Measurements from ENCODE around the gene CHRNB4. TPM values are rescaled to one million over a fixed set of nuclear protein-coding genes. Genes with fewer than 3 reads are reported as not detected.

Gene CHRNB4
- polyA plus RNA-seq, 1 of the 3 experiments (the other 2 are of a cell fraction): 0.30 TPM

GRCh38 chr15:78599189-78599588 lies 41.8 kb downstream of the CHRNB4 start:
- Histone ChIP-seq H3K36me3 (replicated peaks in 1 of 2; ENCODE audit: control insufficient read depth in 1 of 2, insufficient read depth in 2 of 2, low read length in 1 of 2) (peaks cover 0 to 6% of the 10 kb centered on the region in 2 experiments), H3K79me2 (ENCODE audit: insufficient read depth) (no peaks in the 10 kb centered on the region), H3K4me3 (ENCODE audit: low read depth in 2 of 2, low read length in 1 of 2) (no peak overlapping the region), H3K9me3 (no peaks in the 10 kb centered on the region), H3K9me2 (no peaks in the 10 kb centered on the region), H3K27ac (ENCODE audit: low read depth in 2 of 2, low read length in 1 of 2) (no peak overlapping the region), H3K9ac (no peak overlapping the region), H3F3A (replicated peaks; ENCODE audit: insufficient read depth) (no peaks in the 10 kb centered on the region), H3K4me1 (ENCODE audit: control insufficient read depth in 1 of 2, insufficient read depth in 2 of 2, low read depth in 1 of 2, low read length in 1 of 2) (peaks cover 0 to 10% of the 10 kb centered on the region in 2 experiments; a peak in 1 of 4 replicates), H4K20me1 (ENCODE audit: insufficient read depth) (no peaks in the 10 kb centered on the region), H2AFZ (ENCODE audit: low read depth) (no peak overlapping the region), H3K27me3 (ENCODE audit: insufficient read depth) (no peaks in the 10 kb centered on the region), H3K4me2 (no peak overlapping the region)
- CTCF ChIA-PET: no interaction called here
- no peak for DNase-seq
- POLR2A ChIA-PET: no interaction called here
- TF ChIP-seq IRF3 (IDR thresholded peaks at IDR 0.05; ENCODE audit: low read depth, low read length) (no peak), YY1 (IDR thresholded peaks at IDR 0.05; ENCODE audit: low read depth) (no peak), USF2 (IDR thresholded peaks at IDR 0.05; ENCODE audit: borderline replicate concordance, low read depth, low read length) (no peak), MEF2A (IDR thresholded peaks at IDR 0.05; ENCODE audit: borderline replicate concordance, low read depth) (no peak)

- no peaks in the 10 kb centered on the region for H3F3A ChIP-seq (replicated peaks; ENCODE audit: insufficient read depth)
- no peaks in the 10 kb centered on the region for H4K20me1 ChIP-seq (ENCODE audit: insufficient read depth)
- H3K27me3 ChIP-seq (ENCODE audit: insufficient read depth): no peaks in the 10 kb centered on the region
- H3K36me3 ChIP-seq (replicated peaks in 1 of 2; ENCODE audit: control insufficient read depth in 1 of 2, insufficient read depth in 2 of 2, low read length in 1 of 2): peaks cover 0 to 7% of the 10 kb centered on the region in 2 experiments
- H3K79me2 ChIP-seq (ENCODE audit: insufficient read depth): no peaks in the 10 kb centered on the region
- no peak overlapping the region for H3K27ac ChIP-seq (ENCODE audit: low read depth in 2 of 2, low read length in 1 of 2)
- no peak overlapping the region for H2AFZ ChIP-seq (ENCODE audit: low read depth)
- ChIA-PET POLR2A (no interaction called here), CTCF (interaction anchor here (3.6 kb wide), 1 partner anchor 111 kb away, joined by 13 read pairs; no protein-coding TSS in a partner anchor)
- DNase-seq: no peak
- H3K4me2 ChIP-seq: no peak overlapping the region
- H3K9ac ChIP-seq: no peak overlapping the region
- WGBS (ENCODE audit: low lambda C conversion rate): 92% methylated on average over 3 of the region's 3 CpGs
- H3K4me1 ChIP-seq (ENCODE audit: control insufficient read depth in 1 of 2, insufficient read depth in 2 of 2, low read depth in 1 of 2, low read length in 1 of 2): peaks cover 0 to 9% of the 10 kb centered on the region in 2 experiments; a peak in 1 of 4 replicates
- no peaks in the 10 kb centered on the region for H3K9me3 ChIP-seq
- H3K9me2 ChIP-seq: no peaks in the 10 kb centered on the region
- H3K4me3 ChIP-seq (ENCODE audit: low read depth in 2 of 2, low read length in 1 of 2): no peak overlapping the region
- no peak for TF ChIP-seq JUND (IDR thresholded peaks at IDR 0.05)
- TF ChIP-seq ZBTB33 (IDR thresholded peaks at IDR 0.05; ENCODE audit: borderline replicate concordance, low read depth): no peak
These were observed 42.7 kb downstream of the CHRNB4 start for GRCh38 chr15:78598348-78598747.

- Histone ChIP-seq H3K9ac (no peak overlapping the region), H4K20me1 (ENCODE audit: insufficient read depth) (no peaks in the 10 kb centered on the region), H3K4me1 (ENCODE audit: control insufficient read depth in 1 of 2, insufficient read depth in 2 of 2, low read depth in 1 of 2, low read length in 1 of 2) (peaks cover 0 to 9% of the 10 kb centered on the region in 2 experiments; a peak in 1 of 4 replicates), H3K9me3 (no peaks in the 10 kb centered on the region), H3K9me2 (no peaks in the 10 kb centered on the region), H3K79me2 (ENCODE audit: insufficient read depth) (no peaks in the 10 kb centered on the region), H3K4me3 (ENCODE audit: low read depth in 2 of 2, low read length in 1 of 2) (no peak overlapping the region), H3F3A (replicated peaks; ENCODE audit: insufficient read depth) (no peaks in the 10 kb centered on the region), H2AFZ (ENCODE audit: low read depth) (no peak overlapping the region), H3K4me2 (no peak overlapping the region), H3K27ac (ENCODE audit: low read depth in 2 of 2, low read length in 1 of 2) (no peak overlapping the region), H3K36me3 (replicated peaks in 1 of 2; ENCODE audit: control insufficient read depth in 1 of 2, insufficient read depth in 2 of 2, low read length in 1 of 2) (peaks cover 0 to 13% of the 10 kb centered on the region in 2 experiments), H3K27me3 (ENCODE audit: insufficient read depth) (no peaks in the 10 kb centered on the region)
- no peak for DNase-seq
- TF ChIP-seq MAX (IDR thresholded peaks at IDR 0.05; ENCODE audit: low read depth) (no peak), TCF12 (IDR thresholded peaks at IDR 0.05) (no peak)
- CTCF ChIA-PET: interaction anchor here (3.6 kb wide), 1 partner anchor 112 kb away, joined by 13 read pairs; no protein-coding TSS in a partner anchor
- POLR2A ChIA-PET: no interaction called here
- 96% methylated on average over 1 of the region's 1 CpG for WGBS (ENCODE audit: low lambda C conversion rate)
These were observed 43.4 kb downstream of the CHRNB4 start for GRCh38 chr15:78597583-78597982.
